GM20431 (cell line): ENCODE results near the gene MICB.
"Not testable (repeated sequence)": the region's sequence is repeated elsewhere in the genome, so short reads cannot be mapped to it uniquely, and the experiment has no call there.

ENCODE experiments used
- in situ Hi-C: fragments of 300-500 bp; cut with MseI, MboI; formaldehyde crosslinking; loops from one replicate; pipeline ENCODE4 v1.15.0; 2020; ENCODE audit warnings: low sequenced_read_pairs; ENCODE audit not compliant: unreplicated experiment

The MICB gene

DNA sequence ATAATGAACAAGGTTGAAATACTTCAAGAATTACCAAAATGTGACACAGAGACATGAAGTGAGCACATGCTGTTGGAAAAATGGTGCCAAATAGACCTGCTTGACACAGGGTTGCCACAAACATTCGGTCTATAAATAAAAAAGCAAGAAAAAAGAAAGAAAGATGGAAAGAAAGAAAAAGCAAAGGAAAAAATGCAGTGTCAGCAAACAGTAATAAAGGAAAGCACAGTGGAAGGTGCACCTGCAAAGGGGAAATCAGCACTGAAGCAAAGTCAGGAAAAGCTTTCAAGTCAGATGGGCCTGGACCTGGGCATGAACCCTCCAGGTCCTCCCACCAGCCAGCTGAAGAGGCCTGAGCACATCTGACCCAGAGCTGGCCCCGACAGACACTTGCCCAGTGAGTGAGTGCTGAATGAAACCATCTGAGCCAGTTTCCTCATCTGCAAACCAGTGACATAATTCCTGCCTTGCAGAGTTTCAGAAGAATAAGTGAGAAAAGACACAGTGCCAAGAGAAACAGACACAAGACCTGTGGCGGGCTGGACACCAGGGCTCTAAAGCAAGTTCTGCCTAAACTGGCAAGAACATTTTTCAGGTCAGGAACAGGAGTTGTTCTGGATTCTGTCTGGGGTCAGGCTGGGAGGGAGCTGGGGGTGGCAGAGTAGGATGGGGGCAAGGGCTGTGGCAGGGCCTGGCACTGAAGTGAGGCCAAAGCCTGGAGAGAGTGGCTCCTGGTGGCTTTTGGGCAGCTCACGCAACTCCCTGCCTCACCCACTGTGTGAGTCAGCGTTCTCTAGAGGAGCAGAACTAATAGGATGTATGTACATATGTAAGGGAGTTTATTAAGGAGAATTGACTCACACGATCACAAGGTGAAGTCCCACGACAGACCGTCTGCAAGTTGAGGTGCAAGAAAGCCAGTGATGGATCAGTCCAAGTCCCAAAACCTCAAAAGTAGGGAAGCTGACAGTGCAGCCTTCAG is 23.9 kb upstream of the MICB start:
- in situ Hi-C loops, result no loop called here

DNA sequence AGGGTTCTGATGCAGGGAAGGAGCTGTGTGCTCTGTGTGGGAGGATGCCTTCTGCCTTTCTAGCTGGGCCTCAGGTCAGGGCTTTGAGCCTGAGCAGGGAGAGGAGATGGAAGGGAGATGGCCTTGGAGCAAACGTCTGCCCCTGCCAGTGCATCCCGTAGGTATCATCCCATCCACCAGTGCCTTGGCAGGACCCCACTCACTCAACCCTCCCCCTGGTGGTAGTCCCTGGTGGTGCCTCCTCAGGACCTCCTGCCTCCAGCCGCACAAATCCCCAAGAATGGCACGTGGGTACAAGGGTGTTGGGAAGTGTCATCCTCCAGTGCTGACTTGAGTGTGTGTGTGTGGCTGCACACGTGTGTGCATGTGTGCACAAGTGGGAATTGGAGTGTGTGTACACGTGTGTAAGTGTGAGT is 23.1 kb upstream of the MICB start:
- in situ Hi-C loops, result no loop called here

DNA sequence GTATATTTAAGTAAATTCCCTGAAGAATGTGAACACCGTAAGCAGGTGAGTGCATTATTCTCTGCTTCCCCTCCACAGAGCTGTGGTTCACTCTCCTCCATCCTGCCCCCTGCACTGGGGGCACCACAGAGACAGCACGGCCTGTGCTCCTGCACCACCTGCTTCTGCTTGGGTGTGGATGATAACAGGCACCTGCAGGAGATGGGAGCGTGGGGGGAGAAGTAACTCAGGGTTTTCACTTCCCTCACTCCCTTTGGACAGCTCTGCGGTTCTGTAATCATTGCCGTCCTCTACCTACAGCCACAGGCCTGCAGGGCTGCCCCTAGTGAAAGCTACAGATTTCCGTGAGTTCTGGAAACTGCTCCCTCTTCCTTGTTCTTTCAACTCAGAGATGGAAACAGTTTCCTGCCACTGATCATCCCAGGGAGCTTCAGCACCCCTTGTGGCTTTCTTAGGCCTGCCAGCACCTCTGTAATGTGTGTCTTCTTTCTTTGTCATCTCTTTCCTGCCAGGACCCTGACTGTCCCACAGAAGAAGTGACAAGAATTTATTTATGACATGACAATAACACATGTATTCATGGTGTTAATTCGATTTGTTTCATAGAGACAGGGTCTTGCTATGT is 21.3 kb upstream of the MICB start:
- in situ Hi-C loops, result no loop called here

DNA sequence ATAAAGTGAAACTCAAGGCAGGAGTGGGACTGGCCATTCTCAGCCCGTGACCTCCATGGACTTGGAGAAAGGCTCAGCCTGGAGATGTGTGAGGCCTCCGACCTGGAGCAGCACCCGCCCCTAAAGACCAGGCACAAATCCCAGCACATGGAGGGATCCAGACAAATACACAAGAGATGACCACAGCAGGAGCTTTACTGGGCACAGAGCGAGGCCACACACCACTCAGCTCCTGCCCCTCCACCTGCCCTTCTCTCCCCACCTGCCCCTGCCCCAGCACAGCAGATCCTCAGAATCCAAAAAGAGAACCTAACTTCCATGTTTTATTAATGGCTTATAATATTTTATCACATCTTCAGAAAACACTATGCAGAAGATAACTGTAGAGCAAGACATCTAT is 20.4 kb upstream of the MICB start:
- in situ Hi-C loops, result no loop called here

DNA sequence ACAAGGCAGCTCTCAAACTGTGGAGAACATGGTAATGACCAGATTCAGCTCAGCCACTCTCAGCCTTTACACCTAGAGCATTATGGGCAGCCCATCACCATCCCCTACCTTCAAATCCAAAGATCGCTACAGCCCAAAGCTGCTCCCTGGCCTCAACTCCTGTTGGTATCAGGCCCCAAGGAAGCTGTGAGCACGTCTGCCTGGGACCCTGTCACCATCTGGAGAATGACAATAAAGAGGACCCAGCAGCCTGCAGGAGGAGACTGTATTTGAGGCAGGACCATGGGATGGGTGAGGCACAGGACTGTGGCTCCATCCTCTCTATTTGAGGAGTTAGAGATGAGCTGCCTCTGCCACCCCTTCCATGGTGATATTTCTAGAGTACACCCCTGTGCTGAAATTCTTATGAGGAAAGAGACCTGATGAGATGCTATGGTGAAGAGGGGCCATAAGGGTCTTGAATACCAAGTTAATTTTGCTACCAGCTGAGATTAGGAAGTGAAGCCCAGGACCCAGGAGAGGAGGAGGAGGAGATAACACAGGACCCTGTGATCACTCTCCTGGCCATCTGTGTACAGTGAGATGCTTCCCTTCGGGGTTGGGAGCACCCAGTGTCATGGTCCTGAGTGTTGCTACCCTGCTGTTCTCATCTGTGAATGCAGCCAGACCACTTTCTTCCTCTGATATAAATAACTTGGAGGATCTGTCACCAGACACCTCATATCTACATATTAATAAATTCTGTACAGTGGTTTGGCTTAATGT is 19.6 kb upstream of the MICB start:
- in situ Hi-C loops, result no loop called here

DNA sequence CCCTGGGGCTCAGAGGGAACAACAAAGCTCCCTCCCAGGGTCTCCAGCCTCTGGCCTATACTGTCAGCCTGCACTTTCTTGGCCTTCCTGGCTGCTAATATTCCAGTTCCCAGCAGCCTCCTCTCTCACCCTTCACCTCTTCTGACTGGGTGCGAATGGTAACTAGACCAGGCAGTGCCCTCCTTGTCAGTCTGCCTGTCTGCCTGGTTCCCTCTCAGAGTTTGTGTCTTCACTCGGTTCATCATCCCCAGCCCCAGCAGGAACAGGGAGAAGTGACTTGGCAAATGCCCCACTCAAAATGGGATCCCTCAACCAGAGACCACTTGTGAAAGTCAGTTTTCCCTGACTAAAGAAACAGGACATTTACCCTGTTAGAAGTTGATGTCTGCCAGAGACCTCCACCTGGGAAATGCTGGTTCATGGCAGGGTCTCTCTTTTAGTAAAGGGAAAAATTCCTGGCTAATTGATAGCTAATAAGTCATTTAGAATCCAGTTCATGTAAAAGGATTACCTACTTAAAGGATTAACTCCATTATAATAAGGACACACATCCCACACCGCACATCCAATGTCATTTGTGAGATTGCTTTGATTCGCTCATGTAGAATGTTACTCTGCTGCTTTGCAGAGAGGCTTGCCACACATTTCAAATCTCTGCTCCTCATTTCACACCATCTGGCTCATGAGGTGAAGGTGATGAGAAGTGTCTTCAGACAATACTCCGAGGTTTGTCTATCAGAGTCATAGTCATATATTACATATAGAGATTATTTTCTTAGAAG is 18.6 kb upstream of the MICB start:
- in situ Hi-C loops, result no loop called here

DNA sequence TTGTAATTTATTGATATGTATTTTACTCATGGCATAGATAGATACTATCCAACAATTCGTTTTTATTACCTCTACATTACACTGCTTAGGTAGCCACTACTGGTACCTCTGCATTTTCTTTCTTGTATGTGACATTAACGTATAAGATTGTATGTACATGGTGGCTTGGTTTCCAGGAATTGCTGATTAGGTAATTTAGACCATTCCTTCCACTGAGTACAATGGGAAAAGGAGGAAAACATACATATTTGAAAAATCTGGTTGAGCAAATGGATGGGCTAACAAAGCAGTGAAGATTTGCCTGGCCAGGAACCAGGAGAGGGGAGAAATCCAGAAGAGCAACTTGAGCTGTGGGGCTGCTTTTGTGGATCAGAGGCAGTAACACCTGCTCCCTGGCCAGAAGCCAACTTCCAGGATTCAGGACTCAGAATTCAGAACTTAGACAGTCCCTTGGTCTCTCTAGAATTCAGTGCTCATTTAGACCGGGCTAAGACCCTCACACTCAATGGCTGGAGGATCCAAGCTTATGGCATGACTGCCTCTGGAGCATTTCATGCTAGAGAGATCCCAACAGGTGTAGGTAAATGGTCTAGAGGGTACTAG is 17.9 kb upstream of the MICB start:
- in situ Hi-C loops, result no loop called here

DNA sequence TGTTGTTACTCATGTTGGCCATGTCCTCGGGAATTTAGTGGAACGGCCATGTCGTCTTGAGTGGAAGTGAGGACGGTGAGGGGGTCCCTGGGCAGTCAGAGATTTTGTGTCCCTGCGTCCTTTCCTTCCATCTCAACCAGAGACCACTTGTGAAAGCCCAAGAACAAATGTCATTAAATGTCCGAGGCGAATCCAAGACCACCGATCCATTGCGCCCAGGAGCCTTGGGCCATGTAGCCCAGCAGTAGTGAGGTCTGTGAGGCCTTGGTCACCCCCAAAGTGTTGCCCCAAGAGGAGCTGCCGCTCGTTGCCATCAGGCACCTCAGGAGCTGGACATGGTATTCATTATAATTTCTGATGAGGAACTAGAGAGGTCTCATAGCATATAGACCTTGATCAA is 17.4 kb upstream of the MICB start:
- in situ Hi-C loops, result no loop called here

DNA sequence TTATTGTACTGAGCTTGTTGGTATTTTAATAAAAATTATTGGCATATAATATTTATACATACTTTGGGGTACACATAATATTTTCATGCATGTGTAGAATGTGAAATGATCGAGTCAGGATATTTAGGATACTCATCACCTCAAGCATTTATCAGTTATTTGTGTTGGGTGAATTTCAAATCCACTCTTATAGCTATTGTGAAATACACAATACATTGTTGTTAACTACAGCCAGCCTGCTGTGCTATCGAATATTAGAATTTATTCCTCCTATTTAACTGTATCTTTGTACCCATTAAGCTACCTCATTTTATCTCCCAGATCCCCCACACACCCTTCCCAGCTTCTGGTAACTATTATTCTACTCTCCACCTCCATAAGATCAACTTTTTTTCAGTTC is 14.6 kb upstream of the MICB start:
- in situ Hi-C loops, result no loop called here

DNA sequence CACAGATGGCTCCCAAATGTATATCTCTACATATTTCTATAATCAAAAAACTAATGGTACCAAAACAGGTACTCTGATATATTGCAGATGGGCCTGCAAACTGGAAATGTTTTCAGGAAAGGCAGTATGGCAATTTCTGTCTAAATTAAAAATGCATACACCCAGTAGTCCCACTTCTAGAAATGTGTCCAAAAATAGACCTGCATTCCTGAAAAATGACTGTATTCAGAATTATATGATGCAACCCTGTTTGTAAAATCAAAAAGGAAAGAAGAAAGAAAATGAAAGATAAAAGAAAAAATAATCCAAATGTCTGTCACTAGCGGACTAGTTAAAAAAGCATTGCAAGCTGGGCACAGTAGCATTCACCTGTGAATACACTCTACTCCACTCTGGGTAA is 12.9 kb upstream of the MICB start:
- in situ Hi-C loops, result no loop called here

DNA sequence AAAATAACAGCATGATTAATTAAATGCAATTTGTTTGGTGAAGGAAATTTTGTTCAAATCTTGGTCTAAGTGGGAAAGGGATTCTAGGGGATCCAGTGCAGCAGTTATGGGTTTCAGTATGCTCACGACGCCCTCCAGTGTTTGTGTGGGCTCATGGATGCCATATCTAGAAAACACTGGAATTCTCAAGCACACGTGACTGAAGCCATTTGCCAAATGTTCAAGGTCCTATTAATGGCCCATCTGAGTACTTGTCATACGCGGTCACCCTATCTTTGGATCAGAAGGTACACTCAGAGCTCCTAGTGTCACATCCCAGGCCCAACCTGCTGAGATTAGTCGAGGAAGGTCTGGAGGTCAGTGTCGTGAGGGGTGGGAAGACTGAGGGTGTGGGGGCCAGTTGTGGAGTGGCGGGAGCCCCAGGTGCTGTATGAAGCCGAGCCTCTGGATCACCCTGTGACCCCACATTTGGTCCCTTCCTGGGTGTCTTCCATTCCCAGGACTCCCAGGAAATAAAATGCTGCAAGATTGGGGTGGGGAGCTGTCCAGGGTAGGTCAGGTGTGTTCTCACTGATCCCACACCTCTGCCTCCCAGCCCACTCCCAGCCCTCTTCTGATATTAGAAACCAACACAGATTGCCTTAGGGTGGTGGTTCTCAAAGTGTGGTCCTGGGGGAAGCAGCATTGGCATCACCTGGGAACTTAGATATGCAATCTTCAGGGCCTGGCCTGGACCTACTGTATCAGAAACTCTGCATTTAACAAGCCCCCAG is 11.7 kb upstream of the MICB start:
- in situ Hi-C loops, result not testable (repeated sequence)

DNA sequence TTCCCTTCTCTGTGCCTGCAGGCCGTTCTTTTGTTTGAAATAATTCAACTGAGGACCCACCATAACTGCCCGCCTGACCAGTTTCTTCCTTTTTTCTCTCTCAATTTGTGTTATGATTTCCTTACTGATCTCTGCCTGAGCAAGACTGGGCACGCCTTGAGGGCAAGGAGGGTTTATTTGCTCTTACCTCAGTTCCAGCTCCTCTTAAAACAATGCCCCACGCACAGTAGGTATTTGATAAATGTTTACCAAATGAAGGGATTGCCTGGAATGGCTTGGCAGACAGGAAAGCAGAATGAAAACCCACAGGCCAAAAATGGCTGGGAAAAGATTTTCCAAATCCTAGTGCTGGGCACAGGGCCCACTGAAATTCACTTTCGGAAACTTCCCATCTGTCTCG is 10.3 kb upstream of the MICB start:
- in situ Hi-C loops, result not testable (repeated sequence)

DNA sequence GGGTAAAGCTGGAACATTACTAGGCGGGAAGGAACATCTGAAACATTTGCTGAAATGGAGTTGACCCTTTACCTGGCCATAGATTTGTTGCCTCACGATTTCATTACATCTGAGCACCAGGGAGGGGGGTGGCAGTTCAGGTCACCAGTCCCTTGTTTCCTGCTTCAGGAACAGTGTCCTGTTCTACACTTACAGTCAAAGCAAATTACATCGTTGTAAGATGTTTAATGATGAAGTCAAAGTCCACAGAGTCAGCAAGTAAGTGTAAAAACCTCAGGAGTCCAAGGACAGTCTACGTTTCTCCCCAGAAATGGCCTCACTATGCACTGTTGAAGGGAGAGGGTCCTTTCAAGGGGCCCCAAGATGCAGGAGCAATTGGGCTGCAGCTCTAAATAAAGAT is 8.9 kb upstream of the MICB start:
- in situ Hi-C loops, result no loop called here

DNA sequence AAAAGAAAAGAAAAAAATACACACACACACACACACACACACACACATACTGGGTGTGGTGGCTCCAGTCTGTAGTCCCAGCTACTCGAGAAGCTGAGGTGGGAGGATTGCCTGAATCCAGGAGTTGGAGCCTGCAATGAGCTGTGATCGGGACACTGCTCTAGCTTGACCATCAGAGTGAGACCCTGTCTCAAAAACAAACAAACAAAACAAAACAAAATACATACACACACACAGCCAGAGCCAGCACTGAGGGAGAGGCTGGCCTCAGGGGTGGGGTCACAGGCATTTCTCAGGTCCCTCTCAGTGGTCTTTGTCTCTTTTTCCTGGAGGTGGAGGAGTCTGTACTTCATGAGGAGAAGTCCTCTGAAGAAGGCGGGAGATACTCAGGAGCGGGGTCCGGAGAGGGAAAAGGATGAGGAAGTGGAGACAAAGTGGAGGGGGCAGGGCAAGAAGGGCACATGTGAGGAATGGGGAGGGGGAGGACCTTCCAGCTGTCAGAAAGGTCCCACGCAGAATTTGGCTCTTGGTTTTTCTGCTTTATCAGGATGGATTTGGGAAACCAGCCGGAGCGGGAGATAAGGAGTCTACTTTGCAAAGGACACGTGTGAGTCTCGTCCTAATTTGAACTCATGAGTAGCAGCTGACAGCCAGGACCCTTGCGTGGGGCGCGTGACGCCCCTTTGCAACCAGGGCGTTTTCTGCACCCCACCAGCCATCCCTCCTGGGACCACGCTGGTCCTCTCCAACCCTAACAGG is 7.7 kb upstream of the MICB start:
- in situ Hi-C loops, result no loop called here

DNA sequence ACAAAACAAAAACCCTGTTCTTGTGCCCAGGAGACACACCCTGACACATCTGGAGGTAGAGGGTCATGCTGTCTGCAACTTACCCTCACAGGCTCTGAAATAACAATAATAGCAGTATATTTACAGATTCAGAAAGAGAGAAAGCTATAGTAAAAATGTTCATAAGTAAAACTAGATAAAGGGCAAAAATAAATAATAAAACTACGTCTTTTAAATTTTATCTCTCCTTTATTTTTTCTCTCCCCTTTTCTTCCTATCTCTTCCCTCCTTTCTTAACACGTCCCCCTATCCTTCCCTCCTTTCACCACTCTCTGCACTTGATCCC is 4.4 kb upstream of the MICB start:
- in situ Hi-C loops, result not testable (repeated sequence)

DNA sequence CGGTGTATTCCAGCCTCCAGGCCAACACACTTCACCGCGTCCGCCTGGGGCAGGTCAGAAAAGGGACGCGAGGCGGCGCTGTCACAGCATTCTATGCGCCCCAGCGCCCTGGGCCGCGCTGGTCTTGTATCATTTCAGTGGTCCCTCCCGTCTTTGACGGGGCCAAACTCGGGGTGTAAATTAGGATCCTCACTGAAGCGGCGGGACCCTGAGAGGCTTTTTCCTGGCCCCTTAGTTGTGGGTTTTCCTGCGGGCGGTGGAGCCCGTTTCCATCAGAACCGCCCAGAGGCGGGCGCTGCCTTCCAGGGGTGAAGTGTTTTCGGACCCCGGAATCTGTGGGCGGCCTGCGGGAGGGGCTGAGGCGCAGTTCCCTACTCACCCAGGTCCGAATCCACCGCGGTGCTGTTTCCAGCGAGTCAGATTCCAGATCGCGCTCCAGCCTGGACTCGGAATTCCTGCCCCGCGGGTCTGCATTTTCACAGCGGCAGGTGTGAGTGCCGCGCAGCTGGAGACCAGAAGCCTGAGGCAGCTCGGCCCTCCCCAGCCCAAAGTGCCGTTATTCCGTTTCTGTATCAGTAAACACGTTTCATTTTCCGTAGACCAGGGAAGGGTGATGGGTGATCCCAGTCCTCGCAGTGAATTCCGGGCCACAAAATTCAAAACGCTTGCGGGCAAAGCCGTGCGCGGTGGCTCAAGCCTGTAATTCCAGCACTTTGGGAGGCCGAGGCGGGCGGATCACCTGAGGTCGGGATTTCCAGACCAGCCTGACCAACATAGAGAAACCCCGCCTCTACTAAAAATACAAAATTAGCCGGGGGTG is 3.9 kb upstream of the MICB start:
- in situ Hi-C loops, result no loop called here

DNA sequence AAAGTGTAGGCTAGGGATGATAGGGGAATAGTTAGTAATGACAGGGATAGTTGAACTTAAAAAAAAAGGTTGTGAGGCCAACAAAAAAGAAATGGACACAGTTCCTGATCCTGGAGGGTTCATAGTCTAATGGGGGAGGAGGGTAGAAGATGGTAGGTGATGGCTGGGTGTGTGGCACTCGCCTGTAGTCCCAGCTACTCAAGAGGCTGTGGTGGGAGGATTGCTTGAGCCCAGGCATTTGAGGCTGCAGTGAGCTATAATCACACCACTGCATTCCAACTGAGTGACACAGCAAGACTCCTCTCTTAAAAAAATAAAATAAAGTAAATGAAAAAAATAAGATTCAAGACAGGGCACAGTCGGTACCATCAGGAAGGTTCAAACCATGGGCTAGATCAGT is 2.4 kb upstream of the MICB start:
- in situ Hi-C loops, result no loop called here

DNA sequence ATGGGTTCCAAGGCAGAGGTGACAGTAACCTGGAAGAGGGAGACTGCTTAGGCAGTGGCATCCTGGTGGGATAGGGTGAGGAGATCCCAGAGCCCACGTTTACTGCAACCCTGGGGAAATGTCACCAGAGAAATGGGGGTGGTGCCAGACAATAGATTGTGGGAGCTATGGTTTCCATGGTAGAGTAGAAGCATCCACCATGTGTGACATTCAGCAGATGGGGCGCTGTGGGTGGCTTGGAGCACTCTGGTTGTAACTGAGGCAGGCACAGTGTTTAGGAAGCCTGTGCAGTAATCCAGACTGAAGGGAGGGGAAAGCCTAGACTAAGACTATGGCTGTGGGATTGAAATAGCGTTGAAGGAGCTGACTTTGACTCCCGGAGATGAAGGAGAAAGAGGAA is 1.1 kb upstream of the MICB start:
- in situ Hi-C loops, result not testable (repeated sequence)
